ENCODE data around the gene CAGE1. TPM values are rescaled to one million over a fixed set of nuclear protein-coding genes. Genes with fewer than 3 reads are reported as not detected.

The CAGE1 gene
- total RNA-seq, result under 1 TPM in 1 of 3 donors, not detected in 2; 0.09 TPM
- long read RNA-seq, donor 1, result 0 reads
- long read RNA-seq, donor 2, result 0 reads

GRCh38 chr6:7389451-7390225, at the start of gene CAGE1, which contains the start of gene RIOK1:
TSS of gene CAGE1 (minus strand) at chr6:7389742. CDS start at chr6:7387173, 2,569 bp downstream.
TSS of gene RIOK1 (plus strand) at chr6:7389808. CDS start at chr6:7390003, 195 bp downstream.
- DNase-seq (peak; percentile 96 to 98 (median 97)), ATAC-seq (peak; percentile 99)
- Histone ChIP-seq H3K4me3 (peak within 1 kb of the TSS; percentile 54), H3K4me1 (ENCODE audit: low read depth) (peaks cover 19% of the 10 kb centered on the region), H3K9me3 (no peaks in the 10 kb centered on the region), H3K36me3 (ENCODE audit: low read depth) (no peaks in the 10 kb centered on the region)
- intact Hi-C loops (cut with DNase I, micrococcal nuclease), result loop anchor here in 1 of 2 donors (10.0 kb wide), 1 partner anchor 85 kb away; no protein-coding TSS in a partner anchor
- TF ChIP-seq, protein P1, sequence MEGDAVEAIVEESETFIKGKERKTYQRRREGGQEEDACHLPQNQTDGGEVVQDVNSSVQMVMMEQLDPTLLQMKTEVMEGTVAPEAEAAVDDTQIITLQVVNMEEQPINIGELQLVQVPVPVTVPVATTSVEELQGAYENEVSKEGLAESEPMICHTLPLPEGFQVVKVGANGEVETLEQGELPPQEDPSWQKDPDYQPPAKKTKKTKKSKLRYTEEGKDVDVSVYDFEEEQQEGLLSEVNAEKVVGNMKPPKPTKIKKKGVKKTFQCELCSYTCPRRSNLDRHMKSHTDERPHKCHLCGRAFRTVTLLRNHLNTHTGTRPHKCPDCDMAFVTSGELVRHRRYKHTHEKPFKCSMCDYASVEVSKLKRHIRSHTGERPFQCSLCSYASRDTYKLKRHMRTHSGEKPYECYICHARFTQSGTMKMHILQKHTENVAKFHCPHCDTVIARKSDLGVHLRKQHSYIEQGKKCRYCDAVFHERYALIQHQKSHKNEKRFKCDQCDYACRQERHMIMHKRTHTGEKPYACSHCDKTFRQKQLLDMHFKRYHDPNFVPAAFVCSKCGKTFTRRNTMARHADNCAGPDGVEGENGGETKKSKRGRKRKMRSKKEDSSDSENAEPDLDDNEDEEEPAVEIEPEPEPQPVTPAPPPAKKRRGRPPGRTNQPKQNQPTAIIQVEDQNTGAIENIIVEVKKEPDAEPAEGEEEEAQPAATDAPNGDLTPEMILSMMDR (IDR thresholded peaks at IDR 0.05), result no peak

DNA sequence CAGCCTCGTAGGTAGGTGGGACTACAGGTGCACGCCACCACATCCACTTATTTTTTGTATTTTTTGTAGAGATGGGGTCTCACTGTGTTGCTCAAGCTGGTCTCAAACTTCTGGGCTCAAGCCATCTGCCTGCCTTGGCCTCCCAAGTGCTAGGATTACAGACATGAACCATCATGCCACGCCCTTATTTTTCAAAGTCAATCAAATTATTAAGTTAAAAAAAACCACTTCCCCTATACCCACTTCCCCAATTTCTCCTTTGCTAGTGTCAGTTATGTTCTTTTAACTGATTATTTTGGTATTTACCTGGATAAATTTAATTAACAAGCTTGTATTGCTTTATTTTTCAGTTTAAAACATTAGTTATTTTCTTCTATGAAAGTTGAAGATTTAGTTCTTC, 49.7 kb upstream of the CAGE1 start:
- intact Hi-C loops (cut with DNase I, micrococcal nuclease), result no loop called here
- Histone ChIP-seq H3K9me3 (no peaks in the 10 kb centered on the region), H3K4me1 (ENCODE audit: low read depth) (no peaks in the 10 kb centered on the region), H3K36me3 (ENCODE audit: low read depth) (no peaks in the 10 kb centered on the region), H3K4me3 (no peak overlapping the region)
- DNase-seq, result no peak
- peak; percentile 32 for ATAC-seq
- TF ChIP-seq, protein P1 (IDR thresholded peaks at IDR 0.05), result no peak

- intact Hi-C loops (cut with DNase I, micrococcal nuclease), result no loop called here
- DNase-seq, result no peak
- H3K36me3 ChIP-seq (ENCODE audit: low read depth), result no peaks in the 10 kb centered on the region
- no peak for ATAC-seq
- no peaks in the 10 kb centered on the region for H3K9me3 ChIP-seq
- TF ChIP-seq, protein P1 (IDR thresholded peaks at IDR 0.05), result no peak
- no peaks in the 10 kb centered on the region for H3K4me1 ChIP-seq (ENCODE audit: low read depth)
- no peak overlapping the region for H3K4me3 ChIP-seq
Observed at GRCh38 chr6:7438011-7438410, 48.5 kb upstream of the CAGE1 start.

DNA sequence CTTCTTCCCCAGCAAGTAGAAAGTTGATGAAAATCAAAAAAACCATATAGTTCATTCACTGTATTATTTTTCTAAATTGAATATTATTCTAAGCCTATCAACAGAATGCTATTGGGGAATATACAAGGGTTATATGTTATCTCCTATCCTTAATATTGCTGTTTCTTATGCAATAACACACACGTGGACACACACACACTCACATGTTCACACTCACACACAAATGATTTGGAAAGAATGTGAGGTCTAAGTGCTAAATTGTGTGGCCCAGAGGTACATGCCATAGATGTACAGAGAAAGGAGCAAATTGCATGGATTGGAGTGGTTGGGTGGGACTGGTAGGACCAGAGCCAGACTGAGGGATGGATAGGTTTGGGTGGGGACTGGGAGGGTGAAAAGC, 45.1 kb upstream of the CAGE1 start:
- intact Hi-C loops (cut with DNase I, micrococcal nuclease), result no loop called here
- Histone ChIP-seq H3K9me3 (no peaks in the 10 kb centered on the region), H3K36me3 (ENCODE audit: low read depth) (no peaks in the 10 kb centered on the region), H3K4me1 (ENCODE audit: low read depth) (no peaks in the 10 kb centered on the region), H3K4me3 (no peak overlapping the region)
- ATAC-seq, result no peak
- no peak for DNase-seq
- TF ChIP-seq, protein P1 (IDR thresholded peaks at IDR 0.05), result no peak

DNA sequence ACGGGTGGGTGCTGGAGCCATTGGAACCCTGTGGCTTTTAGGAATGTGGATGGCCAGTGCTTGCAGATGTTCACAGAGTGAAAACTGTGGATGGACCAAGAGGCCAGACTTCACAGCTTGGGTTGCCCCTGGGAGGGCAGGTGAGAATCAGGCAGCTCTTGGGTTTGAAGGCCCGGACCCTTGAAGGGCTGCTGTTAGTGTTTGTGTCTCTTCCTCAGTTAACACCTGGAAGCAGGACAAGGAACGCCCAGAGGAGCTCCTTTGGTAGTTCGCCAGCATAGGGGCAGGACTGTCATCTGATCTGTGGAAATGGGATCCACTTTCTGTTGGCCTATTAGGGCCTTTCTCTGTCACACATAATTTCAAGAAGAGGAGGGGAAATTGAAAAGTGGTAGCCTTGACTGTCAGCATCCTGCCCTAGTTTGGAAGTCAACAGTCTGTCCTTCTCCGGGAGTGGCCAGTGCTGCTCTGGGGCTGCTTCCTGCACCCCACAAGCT, 43.6 kb upstream of the CAGE1 start:
- no peak overlapping the region for H3K4me3 ChIP-seq
- ATAC-seq, result no peak
- H3K9me3 ChIP-seq, result no peaks in the 10 kb centered on the region
- no peaks in the 10 kb centered on the region for H3K36me3 ChIP-seq (ENCODE audit: low read depth)
- DNase-seq, result no peak
- intact Hi-C loops (cut with DNase I, micrococcal nuclease), result no loop called here
- TF ChIP-seq, protein P1 (IDR thresholded peaks at IDR 0.05), result no peak
- H3K4me1 ChIP-seq (ENCODE audit: low read depth), result no peaks in the 10 kb centered on the region

Measured in mucosa of descending colon (tissue), 3 donors.